GM18909 (cell line): Measurements from ENCODE around the gene ZNF775.

Source experiments
- ATAC-seq: cut with Tn5 transposase; IDR thresholded peaks from one replicate; pipeline ENCODE4 v1.9.1; 2021; ENCODE audit warnings: mild to moderate bottlenecking; ENCODE audit not compliant: unreplicated experiment, poor library complexity

The ZNF775 gene

DNA sequence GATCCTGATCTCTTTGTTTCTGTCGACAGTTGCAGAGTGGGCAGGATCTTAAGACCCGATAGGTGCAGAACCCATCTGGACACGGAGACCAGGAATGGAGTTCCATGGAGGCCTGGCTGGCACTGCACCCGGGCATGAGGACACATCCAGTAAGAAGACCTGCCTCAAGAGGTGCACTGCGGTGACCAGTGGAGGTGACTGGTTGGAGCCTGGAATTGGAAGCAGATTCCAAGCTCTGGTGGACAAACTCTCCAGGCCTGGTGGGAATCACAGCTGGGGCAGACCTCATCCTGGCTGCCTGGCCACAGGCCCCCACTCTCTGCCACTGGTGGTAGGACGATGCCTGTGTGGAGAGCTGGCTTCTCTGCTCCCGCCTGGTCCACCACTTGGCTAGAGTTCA is 31.0 kb downstream of the ZNF775 start:
- ATAC-seq, result no peak

DNA sequence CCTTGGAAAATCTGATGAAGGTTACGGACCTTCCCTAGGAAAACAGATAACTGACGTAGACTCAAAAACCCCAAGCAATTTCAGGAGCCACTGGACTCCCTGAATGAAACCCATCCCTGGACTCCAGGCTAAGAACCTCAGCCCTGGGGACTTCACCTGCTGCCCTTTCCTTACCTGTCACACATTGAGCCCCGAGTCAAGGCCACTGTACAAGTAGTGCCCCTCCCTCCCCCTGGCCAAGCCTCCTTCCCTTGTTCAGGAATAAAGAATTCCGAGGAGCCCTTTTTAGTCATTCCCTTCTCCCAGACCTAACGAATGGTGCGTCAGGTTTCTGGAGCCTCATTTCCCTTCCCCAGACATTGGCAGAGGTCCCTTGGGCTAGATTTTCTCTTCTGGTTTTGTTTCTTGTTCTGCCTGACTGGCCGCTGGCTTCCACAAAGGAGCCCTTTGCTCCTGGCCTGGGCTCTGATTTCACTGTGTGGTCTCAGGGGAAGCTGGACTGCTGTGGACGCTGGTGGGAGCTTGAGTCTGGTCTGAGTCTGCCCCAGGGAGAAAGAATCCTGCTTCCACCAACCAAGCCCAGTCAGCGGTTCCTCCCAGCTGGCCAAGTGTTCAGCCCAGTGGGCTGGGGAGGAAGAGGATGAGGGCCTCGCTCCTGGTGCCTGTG is 31.7 kb downstream of the ZNF775 start:
- no peak for ATAC-seq

DNA sequence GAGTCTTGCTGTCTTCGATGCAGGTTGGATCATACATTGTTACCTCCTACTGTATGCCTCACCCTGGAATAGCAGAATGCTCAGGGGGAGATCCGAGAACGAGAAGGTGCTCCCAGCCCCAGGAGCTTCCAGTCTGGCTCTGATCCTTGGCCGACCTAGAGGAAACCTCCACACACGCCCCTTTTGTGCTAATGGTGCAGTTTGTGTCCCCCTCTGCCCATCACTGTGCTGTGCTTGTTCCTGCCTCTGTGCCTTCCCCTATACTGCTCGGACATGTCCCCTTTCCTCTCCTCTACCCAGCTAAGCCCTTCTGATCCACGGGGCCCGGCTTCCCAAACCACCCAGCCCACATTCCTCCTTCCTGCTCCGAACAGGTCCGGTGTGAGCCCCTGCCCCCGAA is 32.5 kb downstream of the ZNF775 start:
- ATAC-seq, result no peak

DNA sequence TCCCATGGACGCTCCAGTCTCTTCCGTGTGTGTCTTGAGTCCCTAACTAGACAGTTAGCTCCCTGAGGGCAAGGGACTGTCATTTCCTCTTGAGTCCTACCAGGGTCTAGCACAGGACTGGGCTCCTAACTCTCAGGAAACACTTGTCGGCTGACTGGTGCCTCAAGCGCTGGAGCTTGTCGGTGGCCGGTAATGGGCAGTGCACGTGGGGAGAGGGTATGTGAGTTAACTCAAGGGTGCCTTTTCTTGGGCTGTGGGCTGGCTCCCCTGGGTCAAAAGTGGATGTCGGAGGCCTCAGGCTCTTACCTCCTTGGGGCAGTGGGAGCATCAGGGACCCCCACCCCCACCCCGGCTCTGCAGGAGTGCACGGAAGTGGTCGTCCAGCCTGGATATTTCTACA is 32.9 kb downstream of the ZNF775 start:
- ATAC-seq, result no peak

DNA sequence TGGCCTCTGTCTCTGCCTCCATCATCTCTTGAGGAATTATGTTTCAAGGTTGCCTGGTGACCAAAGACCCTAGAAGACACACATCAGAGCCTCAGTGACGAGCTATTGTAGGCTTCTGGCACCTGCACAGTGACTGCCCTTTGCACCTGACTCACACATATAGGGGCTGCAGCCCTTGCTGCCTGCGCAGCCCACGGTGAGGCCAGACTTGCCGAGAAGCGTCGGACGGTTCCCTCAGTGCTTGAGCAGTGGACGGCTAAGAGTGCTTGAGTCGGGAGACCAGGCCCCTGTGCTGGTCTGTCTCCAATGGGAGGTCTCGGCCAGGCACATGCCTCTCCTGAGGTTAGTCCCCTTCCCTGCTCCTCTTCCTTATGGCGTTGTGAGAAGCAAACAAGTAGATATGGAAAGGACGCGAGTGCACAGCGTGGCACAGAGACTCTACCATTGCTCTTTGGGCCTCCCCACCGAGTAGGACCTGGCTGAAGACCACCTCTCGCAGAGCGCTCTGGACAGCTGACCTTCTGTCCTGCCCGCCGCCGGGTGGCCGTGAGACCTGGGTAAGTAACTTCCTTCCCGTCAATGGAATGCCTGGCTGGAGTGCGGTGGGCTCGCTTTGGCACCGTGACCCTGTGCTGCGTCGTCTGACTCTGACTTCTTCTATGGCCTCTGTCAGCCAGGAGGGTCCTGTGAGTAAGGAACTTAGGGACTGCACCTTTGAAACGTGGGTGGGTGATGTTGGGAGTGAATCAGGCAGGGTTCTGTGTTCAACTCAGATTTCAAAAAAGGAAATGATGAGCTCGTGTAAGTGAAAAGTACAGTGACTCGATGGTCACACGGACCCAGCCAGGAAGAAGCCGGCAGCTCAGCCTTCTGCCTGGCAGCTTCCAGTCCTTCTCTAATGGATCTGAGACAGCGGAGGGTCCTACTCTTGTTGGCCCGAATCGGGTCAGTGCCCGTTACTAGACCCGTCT is 33.7 kb downstream of the ZNF775 start:
- ATAC-seq, result no peak

DNA sequence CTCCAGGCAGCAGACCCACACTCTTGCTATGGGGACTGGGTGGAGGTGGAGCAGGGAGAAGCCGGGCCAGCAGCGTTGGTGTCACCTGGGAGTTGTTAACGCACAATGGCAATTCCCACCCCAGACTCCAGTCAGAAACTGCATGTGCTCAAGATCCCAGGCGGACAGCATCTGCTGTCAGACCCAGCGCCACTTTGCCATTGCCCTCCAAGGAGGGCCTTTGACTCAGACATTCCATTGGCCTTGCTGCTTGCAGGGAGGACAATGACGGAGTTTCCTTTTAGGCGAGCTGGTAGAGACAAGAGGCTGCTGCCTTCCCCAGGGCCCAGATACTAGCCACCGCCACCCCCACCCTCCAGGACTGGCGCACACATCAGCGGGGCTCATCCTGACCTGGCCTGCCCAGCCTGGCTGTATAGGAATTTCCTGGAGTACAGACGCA is 34.5 kb downstream of the ZNF775 start:
- no peak for ATAC-seq

DNA sequence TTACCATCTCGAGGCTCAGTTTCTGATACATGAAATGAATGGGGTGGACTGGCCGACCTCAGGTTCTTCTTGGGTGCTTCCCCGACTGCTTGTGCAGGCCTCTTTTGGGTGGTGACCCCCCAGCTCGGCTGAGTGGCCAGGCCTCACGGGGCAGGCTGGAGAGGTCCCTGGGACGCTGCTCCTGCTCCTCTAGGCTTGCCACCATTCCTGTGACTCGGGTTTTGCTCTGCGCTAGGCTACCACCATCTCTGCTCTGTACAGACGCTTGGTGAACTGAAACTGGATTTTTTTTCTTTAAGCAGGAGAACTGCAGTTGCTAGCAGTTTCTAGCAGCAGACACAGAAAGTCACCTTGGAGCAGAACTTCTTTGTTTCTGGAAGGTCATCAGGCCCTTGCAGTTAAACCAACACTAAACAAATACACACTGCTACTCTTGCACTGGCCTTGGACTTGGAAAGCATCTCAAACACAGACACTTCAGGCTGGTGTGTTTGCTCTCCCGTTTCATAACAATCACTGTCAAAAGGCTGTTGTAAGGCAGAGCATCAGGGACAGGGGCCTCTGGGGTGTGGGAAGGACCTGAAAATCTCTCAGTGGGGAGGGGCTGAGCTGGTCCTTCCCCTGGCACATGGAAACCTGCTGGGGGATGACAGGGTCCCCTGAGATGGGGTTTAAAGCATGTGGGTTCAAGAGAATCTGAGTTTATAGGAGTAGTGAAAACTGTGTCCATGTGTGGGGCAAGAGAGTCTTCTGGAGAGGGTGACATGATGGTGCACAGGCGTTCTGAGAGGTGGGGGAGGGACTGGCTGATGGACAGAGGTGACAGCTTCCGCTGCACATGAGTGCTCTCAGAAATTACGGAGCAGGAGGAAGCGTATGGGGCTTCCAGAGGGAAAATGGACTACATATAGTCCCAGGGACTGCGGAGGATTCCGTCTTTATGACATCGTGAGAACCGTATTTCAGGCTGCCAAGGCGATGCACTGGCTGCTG is 36.3 kb downstream of the ZNF775 start:
- ATAC-seq, result no peak

DNA sequence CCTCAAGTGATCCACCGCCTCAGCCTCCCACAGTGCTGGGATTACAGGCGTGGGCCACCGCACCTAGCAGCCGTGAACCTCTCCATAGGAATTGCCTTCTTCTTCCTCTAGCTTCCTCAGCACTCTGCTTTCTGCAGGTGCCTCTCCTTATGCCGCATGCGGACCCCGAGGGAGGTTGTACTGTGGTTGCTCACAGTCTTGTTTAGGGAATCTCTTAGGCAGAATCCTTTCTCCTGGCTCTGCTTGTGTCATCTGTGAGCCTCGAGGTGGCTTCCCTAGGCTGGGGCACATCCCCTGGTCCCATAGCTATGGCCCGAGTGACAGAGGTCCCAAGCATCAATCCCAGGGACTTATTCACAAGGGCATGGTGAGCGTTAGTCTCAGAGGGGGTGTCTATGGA is 38.1 kb downstream of the ZNF775 start:
- ATAC-seq, result no peak

DNA sequence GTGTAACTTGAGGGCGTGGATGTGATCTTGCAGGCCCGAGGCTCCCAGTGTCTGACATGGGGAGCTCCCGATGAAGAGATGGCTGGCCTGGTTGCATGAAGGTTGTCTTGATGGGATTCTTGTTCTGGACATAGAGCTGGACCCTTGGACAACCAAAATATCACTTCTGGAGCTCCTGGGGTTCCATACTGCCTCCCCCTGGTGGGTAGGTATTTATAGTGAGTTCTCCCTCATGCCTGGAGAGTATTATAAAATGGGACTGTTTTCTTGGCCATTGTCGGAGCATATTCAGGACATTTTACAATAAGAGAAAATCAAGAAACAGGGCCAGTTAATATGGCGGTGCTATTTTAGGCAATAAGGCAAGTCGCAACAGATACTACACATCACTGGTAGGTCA is 38.7 kb downstream of the ZNF775 start:
- no peak for ATAC-seq

DNA sequence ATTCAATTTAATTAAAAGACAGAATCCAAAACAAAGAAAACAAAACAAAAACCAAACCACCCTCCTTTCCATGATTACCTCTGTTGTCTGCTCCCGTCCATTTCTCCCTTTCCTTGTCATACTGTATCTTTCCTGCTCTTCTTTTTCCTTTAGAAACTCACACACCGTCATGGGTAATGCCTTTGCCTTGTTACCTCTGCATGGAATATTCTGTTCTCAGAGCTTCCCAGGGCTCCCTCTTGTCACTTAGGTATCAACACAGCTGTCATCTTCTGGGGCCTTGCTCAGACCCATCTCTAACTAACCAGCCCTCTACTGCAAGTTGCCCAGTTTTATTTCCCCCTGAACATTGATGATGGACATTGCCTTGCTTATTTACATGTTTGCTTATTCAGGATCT is 41.1 kb downstream of the ZNF775 start:
- ATAC-seq, result no peak

DNA sequence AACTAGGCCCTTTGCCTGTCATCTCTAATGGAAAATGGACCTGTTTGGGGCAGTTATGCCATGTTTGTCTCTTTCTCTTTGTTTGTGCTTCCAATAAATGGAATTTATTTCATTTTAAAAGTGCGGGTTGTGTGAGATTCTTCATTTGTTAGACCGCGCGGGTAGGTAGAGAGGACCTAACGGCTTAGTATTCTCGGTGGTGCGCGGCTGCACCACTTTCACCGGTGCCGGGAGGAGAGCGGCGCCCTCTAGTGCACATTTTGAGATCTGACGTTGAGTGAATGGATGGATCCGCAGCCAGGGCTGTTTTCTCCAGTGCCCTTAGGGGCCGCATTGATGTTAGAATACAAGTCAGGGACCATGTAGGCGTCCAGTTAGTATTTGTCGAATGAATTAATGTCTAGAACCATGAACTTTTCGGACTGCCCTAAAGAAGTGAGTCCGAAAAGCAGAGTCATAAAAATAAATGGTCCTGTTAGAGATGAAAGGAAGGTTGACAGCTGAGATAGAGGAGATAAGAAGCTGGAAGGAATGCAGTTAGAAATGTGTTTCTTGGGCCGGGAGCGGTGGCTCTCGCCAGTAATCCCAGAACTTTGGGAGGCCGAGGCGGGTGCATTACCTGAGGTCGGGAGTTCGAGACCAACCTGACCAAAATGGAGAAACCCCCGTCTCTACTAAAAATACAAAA is 42.0 kb downstream of the ZNF775 start:
- ATAC-seq, result peak; percentile 95

DNA sequence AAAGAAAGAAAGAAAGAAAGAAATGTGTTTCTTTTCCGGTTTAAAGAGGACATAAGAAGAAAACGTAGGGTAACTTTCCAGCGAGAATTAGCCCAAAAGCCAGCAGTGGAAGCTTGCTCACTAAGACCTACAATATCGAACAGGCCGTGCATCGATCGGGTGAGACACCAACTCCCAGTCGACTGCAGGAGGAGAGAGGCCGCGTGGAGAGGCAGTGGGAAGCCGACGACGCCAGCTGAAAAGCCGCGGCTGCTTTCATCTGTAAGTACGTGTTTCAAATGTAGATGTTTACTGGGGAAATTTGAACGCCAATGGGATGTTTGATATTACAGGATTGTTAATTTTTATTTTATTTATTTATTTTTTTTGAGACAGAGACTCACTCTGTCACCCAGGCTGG is 42.7 kb downstream of the ZNF775 start:
- no peak for ATAC-seq

DNA sequence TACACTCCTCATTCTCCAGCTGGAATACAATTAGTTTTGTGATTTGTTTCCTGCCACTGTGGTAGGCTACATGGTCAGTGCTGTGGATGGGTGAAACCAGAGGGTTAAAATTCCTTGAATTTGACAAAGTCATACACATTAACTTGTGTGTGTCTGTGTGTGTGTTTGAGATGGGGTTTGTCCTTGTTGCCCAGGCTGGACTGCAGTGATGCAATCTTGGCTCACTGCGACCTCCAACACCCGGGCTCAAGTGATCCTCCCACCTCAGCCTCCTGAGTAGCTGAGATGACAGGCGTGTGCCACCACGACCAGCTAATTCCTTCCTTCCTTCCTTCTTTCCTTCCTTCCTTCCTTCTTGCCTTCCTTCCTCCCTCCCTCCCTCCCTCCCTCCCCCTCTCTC is 46.5 kb downstream of the ZNF775 start:
- no peak for ATAC-seq

DNA sequence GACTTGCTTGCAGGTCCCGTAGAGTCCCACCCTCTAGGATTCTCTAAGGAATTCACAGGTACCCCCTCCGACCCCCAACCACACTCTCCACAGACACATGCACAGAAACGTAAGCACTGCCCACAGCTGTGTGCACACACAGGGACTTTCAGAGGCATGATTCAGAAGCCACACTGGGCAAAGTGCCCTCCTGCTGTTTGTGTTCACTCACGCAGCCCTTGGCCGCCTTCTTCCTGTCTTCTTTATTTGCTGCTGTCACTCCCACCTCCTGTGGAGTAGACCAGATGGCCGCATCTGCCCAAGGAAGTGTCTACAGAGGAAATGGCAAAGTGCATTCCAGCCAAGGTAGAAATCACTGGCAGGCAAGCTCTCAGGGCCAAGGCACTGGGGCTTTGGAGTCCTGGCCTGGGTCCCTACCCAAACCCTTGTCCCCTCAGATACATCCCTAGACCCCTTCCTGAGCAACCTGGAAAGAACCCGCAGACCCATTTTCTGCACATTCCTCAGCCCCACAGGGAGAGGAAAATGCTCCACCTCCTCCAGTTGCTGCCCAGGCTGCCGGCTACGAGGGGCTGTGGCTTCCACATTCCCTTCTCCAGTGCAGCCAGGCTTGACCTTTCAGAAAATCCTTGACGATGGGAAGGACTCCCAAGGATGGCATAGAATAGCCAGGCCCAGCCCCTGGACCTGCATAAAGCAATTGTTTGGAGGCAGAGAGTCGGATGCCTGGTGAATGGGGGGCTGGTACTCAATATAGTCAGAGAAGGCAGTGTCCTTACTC is 49.7 kb downstream of the ZNF775 start:
- peak; percentile 58 for ATAC-seq

DNA sequence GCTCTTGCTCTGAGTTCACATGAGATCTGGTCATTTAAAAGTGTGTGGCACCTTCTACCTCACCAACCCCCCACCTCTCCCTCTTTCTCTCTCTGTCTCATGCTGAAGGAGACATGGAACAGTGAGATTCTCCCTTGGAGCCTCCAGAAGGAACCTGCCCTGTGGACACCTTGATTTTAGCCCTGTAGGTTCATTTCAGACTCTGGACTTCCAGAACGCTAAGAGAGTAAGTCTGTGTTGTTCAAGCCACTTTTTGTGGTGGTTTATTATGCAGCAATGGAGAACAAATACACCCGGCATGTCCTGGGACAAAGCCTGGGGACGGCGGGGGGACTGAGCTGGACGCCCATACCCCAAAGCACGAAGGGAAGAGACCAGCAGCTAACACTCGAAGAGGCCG is 50.6 kb downstream of the ZNF775 start:
- no peak for ATAC-seq

DNA sequence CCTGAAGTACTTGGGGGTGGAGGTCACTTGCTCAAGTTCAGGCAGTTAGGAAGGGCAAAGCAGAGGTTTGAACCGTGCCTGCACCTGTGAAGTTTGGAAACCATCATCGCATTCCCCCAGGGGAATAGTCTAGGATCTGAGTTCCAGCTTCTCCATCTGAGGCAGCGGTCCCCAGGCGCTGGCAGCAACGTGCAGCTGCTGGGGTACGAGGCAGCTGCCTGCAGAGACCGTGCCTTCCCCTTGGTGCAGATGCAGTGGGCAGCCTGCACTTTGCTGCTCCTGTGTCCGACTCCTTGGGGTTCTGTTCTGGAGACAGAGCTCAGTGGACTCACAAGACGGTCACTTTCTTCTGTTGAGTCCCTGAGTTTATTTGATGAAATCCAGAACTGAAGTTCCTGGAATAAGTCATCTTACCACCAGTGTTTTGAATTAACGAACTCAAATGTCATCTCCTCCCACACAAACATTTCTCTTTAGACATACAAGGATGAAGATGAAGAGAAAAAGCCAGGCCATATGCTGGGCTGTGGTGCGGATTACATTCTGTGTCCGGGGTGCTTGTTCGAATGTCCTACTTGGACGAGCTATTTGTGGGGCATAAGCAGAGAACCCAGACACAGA is 51.4 kb downstream of the ZNF775 start:
- no peak for ATAC-seq

DNA sequence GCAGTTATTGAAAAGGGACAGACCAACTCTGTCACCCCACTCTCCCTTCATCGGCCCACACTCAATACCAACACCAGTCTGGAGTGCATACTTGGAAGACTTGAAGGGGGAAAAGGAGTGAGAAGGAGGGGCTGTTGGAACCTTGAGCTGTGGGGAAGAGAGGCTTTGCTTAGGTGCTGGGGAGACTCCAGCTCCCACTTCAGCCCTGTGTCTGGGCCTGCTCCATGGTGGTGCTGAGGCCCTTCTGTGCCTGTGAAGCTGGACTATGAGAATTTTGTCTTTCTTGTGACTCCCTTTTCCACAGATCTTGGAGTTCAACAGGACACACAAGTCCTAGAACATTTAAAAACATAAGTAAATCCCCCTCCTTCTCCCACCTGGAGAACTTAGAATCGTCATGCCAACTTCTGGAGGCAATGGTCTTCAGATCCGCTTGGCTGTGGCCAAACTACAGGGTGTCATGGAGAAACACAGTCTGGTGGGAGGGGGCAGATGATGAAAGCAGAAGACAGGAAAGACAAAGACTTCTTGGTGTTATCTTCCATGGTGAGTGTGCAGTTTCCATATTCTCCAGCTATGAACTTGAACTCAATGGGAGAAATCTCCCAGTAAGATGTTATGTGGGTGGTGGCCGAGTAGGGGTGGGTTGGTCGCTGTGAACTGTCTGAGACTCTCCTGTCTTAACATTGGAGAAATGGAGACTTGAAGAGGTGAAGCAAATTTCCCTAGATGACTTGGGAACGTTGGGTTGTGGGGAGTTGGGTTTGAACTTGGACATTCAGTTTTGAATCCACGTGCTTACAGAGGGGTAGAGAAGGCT is 52.9 kb downstream of the ZNF775 start:
- no peak for ATAC-seq
